ENCODE data around the gene HMG20A.

DNA sequence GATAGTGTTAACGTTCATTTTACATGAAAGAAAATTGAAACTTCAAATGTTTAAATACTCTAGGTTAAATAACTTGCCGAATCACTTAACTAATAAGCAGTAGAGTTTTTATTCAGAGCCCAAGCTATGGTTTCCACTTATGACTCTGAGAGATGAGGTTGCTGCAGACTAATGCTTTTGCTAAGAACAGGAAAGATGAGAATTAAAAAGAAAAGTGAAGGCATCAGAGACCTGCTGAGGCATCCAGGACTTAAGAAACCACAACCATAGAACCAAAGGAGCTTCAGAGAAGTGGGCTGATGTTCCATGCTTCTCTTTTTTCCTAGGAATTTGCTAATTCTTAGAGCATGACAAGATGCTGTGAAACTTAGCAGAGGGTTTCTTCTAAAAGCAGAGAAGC lies 9.5 kb downstream of the HMG20A start:
- TF ChIP-seq CTCF (IDR thresholded peaks at IDR 0.05) (no peak), POLR2A (IDR thresholded peaks at IDR 0.05; ENCODE audit: low read depth) (no peak), POLR2AphosphoS5 (IDR thresholded peaks at IDR 0.05) (no peak), EP300 (IDR thresholded peaks at IDR 0.05) (no peak)
